Trophoblast cell (in vitro differentiated cells and primary cell): Measurements from ENCODE around the gene GNA12.
A peak's percentile ranks its signal among the peaks of the same experiment; 100 is the strongest.

Experiments
- DNase-seq, 2 donors: peaks; one replicate each; pipeline ENCODE4 v3.0.0-alpha.2; 2016
- H2AFZ ChIP-seq: 2 replicates; pipeline ENCODE4 v1.6.1; 2013; ENCODE audit warnings: low read length, moderate library complexity, mild to moderate bottlenecking; ENCODE audit not compliant: insufficient read depth, poor library complexity
- H2AK5ac ChIP-seq: 2 replicates; pipeline ENCODE4 v1.6.1; 2013; ENCODE audit warnings: mild to moderate bottlenecking, low read length
- H2BK120ac ChIP-seq: 2 replicates; pipeline ENCODE4 v1.6.1; 2013; ENCODE audit warnings: low read length, mild to moderate bottlenecking, moderate library complexity; ENCODE audit not compliant: insufficient read depth, poor library complexity
- H2BK12ac ChIP-seq: 2 replicates; pipeline ENCODE4 v1.6.1; 2013; ENCODE audit warnings: mild to moderate bottlenecking, low read length, moderate library complexity
- H2BK5ac ChIP-seq: 2 replicates; pipeline ENCODE4 v1.6.1; 2013; ENCODE audit warnings: low read length, low read depth, moderate library complexity, mild to moderate bottlenecking; ENCODE audit not compliant: poor library complexity
- H3K14ac ChIP-seq: 2 replicates; pipeline ENCODE4 v1.6.1; 2013; ENCODE audit warnings: mild to moderate bottlenecking, low read length
- H3K18ac ChIP-seq: 2 replicates; pipeline ENCODE4 v1.6.1; 2013; ENCODE audit warnings: mild to moderate bottlenecking, low read length
- H3K23ac ChIP-seq: 2 replicates; pipeline ENCODE4 v1.6.1; 2013; ENCODE audit warnings: low read length
- H3K27ac ChIP-seq: 2 replicates; pipeline ENCODE4 v1.5.1; 2013; ENCODE audit warnings: low read depth, mild to moderate bottlenecking, inconsistent platforms, low read length, moderate library complexity
- H3K27me3 ChIP-seq: 2 replicates; pipeline ENCODE4 v1.6.1; 2013; ENCODE audit warnings: inconsistent platforms, mild to moderate bottlenecking, low read length, moderate library complexity; ENCODE audit not compliant: insufficient read depth
- H3K36me3 ChIP-seq, 2 experiments: 1 replicate in 1 of 2; 2 replicates in 1 of 2; pipeline ENCODE4 v1.6.1; 2013; ENCODE audit warnings: low read length in 2 of 2, mild to moderate bottlenecking in 2 of 2, moderate library complexity in 1 of 2; ENCODE audit not compliant: insufficient read depth in 2 of 2, control insufficient read depth in 1 of 2
- H3K4ac ChIP-seq: 2 replicates; pipeline ENCODE4 v1.6.1; 2013; ENCODE audit warnings: low read depth, mild to moderate bottlenecking, low read length, moderate library complexity
- H3K4me1 ChIP-seq, 2 experiments: 1 replicate in 1 of 2; 2 replicates in 1 of 2; pipeline ENCODE4 v1.6.1; 2013; ENCODE audit warnings: low read length in 2 of 2, mild to moderate bottlenecking in 2 of 2, moderate library complexity in 1 of 2; ENCODE audit not compliant: insufficient read depth in 2 of 2, control insufficient read depth in 1 of 2
- H3K4me2 ChIP-seq: 2 replicates; pipeline ENCODE4 v1.6.1; 2013; ENCODE audit warnings: inconsistent platforms, mild to moderate bottlenecking, low read length, moderate library complexity
- H3K4me3 ChIP-seq: 2 replicates; pipeline ENCODE4 v1.5.1; 2013; ENCODE audit warnings: mild to moderate bottlenecking, low read depth, low read length, inconsistent platforms
- H3K79me1 ChIP-seq: one replicate; pipeline ENCODE4 v1.6.1; 2013; ENCODE audit warnings: low read length
- H3K79me2 ChIP-seq: 2 replicates; pipeline ENCODE4 v1.6.1; 2013; ENCODE audit warnings: low read length, mild to moderate bottlenecking; ENCODE audit not compliant: control insufficient read depth, insufficient read depth, poor library complexity
- H3K9ac ChIP-seq: 2 replicates; pipeline ENCODE4 v1.6.1; 2013; ENCODE audit warnings: mild to moderate bottlenecking, low read length
- H3K9me3 ChIP-seq: 2 replicates; pipeline ENCODE4 v1.6.1; 2013; ENCODE audit warnings: low read depth, mild to moderate bottlenecking, control low read depth, inconsistent platforms, low read length; ENCODE audit not compliant: insufficient read depth
- H4K12ac ChIP-seq: 2 replicates; pipeline ENCODE4 v1.6.1; 2013; ENCODE audit warnings: low read depth, mild to moderate bottlenecking, low read length, moderate library complexity
- H4K8ac ChIP-seq: 2 replicates; pipeline ENCODE4 v1.6.1; 2013; ENCODE audit warnings: low read depth, mild to moderate bottlenecking, low read length, moderate library complexity
- H4K91ac ChIP-seq: one replicate; pipeline ENCODE4 v1.6.1; 2013; ENCODE audit warnings: low read depth, mild to moderate bottlenecking, low read length, moderate library complexity
- WGBS: extraction: QIAGEN DNeasy Blood & Tissue Kit; methylation state at CpG from one replicate; pipeline ENCODE4 v1.1.7; 2013; ENCODE audit warnings: missing lambda C conversion rate; ENCODE audit not compliant: insufficient read length, insufficient coverage; ENCODE audit errors: extremely low coverage; 5-methylcytosine and 5-hydroxymethylcytosine counted together

The GNA12 gene

DNA sequence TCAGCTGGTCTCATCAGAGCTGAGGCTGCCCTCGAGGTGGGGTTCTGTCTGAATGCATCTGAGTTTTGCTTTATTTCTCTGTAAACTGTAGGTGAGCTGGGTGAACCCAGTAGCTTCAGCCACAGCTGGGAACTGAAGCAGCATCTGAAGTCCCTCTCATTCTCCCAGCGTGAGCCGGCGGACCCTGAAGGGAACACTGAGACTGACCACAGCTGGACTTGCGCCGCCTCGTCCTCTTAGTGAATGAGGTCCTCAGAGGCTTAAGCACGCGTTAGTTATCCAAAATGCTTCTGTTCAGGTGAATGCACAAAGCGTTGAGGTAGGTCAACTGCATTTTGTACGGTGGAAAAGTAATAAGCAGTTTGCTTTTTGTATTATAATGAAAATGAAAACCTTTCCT, 79.5 kb downstream of the GNA12 start:
- no peak overlapping the region for H2BK5ac ChIP-seq
- H3K23ac ChIP-seq: no peak overlapping the region
- DNase-seq: no peak
- H2AK5ac ChIP-seq: no peak overlapping the region
- no peak overlapping the region for H3K9ac ChIP-seq
- peaks cover 37% of the 10 kb centered on the region for H3K79me1 ChIP-seq
- H4K12ac ChIP-seq: no peak overlapping the region
- H3K4me3 ChIP-seq: no peak overlapping the region
- peak overlapping the region; percentile 47 for H3K14ac ChIP-seq
- peaks cover 20% of the 10 kb centered on the region for H3K79me2 ChIP-seq
- H3K18ac ChIP-seq: peak overlapping the region; percentile 54
- peaks cover 15 to 22% of the 10 kb centered on the region in 2 experiments for H3K36me3 ChIP-seq
- no peak overlapping the region for H2BK12ac ChIP-seq
- H3K9me3 ChIP-seq: no peaks in the 10 kb centered on the region
- H3K27me3 ChIP-seq: no peaks in the 10 kb centered on the region
- H3K27ac ChIP-seq: peak overlapping the region; percentile 11
- WGBS: no CpG with 5 or more reads among the region's 11 CpGs
- no peak overlapping the region for H2AFZ ChIP-seq
- H4K91ac ChIP-seq: peak overlapping the region; percentile 8
- H2BK120ac ChIP-seq: no peak overlapping the region
- H3K4ac ChIP-seq: peak overlapping the region; percentile 49
- H4K8ac ChIP-seq: no peak overlapping the region
- peaks cover 42 to 47% of the 10 kb centered on the region in 2 experiments for H3K4me1 ChIP-seq
- no peak overlapping the region for H3K4me2 ChIP-seq

DNA sequence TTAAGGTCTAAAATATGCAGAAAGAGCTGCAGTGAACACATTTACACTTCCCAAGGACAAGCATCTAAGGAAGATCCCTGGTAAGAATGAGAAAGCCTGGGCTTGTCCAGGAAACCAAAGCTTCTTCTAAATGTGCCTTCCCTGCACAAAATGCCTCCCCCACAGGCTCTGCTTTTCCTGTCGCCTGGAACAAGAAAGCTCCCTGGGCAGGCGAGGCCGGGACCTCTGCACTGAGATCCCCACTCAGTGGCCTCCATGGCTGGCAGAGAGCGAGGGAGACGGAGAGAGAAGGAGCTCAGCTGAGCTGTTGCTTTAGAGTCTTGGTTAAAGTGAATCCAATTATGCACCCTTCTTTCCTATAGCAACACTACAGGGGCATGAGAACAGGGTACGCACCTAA, 80.5 kb downstream of the GNA12 start:
- Histone ChIP-seq H3K9me3 (no peaks in the 10 kb centered on the region), H3K23ac (no peak overlapping the region)
- WGBS: no CpG with 5 or more reads among the region's 6 CpGs

DNA sequence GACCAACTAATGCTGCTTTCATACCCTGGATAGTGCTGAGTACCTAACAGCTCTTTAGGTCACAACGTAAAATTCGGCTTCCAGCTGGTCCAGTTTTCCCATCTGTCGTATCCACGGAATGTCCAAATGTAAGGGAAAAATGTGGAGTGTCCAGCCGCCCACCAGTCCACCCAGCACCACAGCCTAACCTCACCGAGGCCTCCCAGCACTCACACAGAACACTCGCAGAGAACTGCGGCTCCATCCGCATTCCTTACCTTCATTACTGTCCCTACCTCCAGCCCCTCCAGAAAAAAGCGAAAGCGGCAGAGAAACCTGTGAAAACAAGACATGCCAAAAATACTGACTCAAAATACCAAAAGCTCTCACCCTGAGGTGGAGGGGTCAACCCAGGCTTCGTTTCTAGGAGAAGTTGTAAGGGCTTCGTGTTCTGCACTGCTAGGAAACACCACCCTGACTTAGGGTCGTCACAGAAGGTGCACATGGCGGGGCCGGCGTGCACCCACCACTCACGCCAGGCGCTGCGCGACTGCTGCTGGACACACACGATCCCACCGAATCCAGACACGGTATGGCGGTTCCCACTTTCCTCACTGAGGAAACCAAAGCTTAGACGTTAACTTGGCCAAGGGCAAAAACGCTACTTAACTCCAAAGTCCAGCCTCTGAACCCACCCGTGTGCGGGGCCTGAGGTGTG, 82.2 kb downstream of the GNA12 start:
- Histone ChIP-seq H3K4me1 (peaks cover 53 to 59% of the 10 kb centered on the region in 2 experiments), H3K4me2 (no peak overlapping the region), H3K9ac (no peak overlapping the region), H3K27me3 (no peaks in the 10 kb centered on the region), H3K14ac (peak overlapping the region; percentile 60), H3K79me1 (peaks cover 51% of the 10 kb centered on the region), H4K91ac (peak overlapping the region; percentile 87), H2BK5ac (peak overlapping the region; percentile 50), H2BK120ac (peak overlapping the region; percentile 79), H3K36me3 (peaks cover 14 to 18% of the 10 kb centered on the region in 2 experiments), H4K12ac (no peak overlapping the region), H2BK12ac (peak overlapping the region; percentile 46), H3K27ac (peak overlapping the region; percentile 80), H3K9me3 (no peaks in the 10 kb centered on the region), H2AFZ (no peak overlapping the region), H3K4ac (peak overlapping the region; percentile 47), H2AK5ac (no peak overlapping the region), H3K4me3 (no peak overlapping the region), H3K18ac (peak overlapping the region; percentile 17), H3K79me2 (peaks cover 24% of the 10 kb centered on the region), H4K8ac (peak overlapping the region; percentile 20), H3K23ac (no peak overlapping the region)
- peak; percentile 92 for DNase-seq
- WGBS: no CpG with 5 or more reads among the region's 29 CpGs

More for the DNA sequence above, 80.5 kb downstream of the GNA12 start:
- Histone ChIP-seq H4K8ac (no peak overlapping the region), H3K9ac (no peak overlapping the region), H2BK12ac (no peak overlapping the region), H3K4me3 (no peak overlapping the region), H4K91ac (peak overlapping the region; percentile 21), H3K14ac (no peak overlapping the region), H2BK5ac (no peak overlapping the region), H2AFZ (no peak overlapping the region), H3K4me2 (no peak overlapping the region), H3K27me3 (no peaks in the 10 kb centered on the region), H2BK120ac (no peak overlapping the region), H3K18ac (no peak overlapping the region), H2AK5ac (peak overlapping the region; percentile 20), H3K27ac (peak overlapping the region; percentile 80), H3K4me1 (peaks cover 46 to 50% of the 10 kb centered on the region in 2 experiments), H3K79me2 (peaks cover 20% of the 10 kb centered on the region), H4K12ac (no peak overlapping the region), H3K79me1 (peaks cover 42% of the 10 kb centered on the region), H3K4ac (no peak overlapping the region), H3K36me3 (peaks cover 14 to 18% of the 10 kb centered on the region in 2 experiments)
- DNase-seq: no peak

DNA sequence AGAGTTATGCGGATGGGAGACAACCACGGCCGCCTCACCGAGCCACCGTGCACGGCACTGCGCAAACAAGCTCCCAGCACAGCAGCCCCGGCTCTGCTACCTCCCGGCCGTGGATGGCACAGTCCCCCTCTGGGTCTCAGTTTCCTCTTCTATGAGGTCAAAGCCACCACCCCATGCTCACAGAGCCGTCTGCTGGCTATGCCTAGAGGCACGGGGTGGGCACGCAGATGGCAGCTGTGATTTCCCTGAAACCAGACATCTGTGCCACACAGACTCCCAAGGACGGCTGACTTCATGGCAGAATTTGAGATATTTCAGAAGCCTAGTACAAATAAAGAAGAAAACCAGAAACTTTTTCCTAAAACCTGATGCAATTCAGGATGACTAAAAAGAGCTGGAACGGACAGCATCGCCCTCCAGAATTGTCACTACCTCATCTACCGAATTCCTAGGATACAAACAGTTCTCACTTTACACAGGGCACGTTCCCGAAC, 82.9 kb downstream of the GNA12 start:
- H3K36me3 ChIP-seq: peaks cover 18 to 19% of the 10 kb centered on the region in 2 experiments
- H2BK5ac ChIP-seq: peak overlapping the region; percentile 50
- H3K9ac ChIP-seq: no peak overlapping the region
- peak; percentile 61 to 75 for DNase-seq
- H3K4me3 ChIP-seq: no peak overlapping the region
- peak overlapping the region; percentile 47 for H3K4ac ChIP-seq
- H2AFZ ChIP-seq: no peak overlapping the region
- no peak overlapping the region for H3K23ac ChIP-seq
- peak overlapping the region; percentile 80 for H3K27ac ChIP-seq
- peak overlapping the region; percentile 2 for H3K4me2 ChIP-seq
- peak overlapping the region; percentile 72 for H2AK5ac ChIP-seq
- peaks cover 53 to 61% of the 10 kb centered on the region in 2 experiments for H3K4me1 ChIP-seq
- no CpG with 5 or more reads among the region's 19 CpGs for WGBS
- no peaks in the 10 kb centered on the region for H3K27me3 ChIP-seq
- peak overlapping the region; percentile 72 for H3K14ac ChIP-seq
- H2BK120ac ChIP-seq: peak overlapping the region; percentile 79
- H2BK12ac ChIP-seq: peak overlapping the region; percentile 56
- H3K18ac ChIP-seq: peak overlapping the region; percentile 91
- H3K79me2 ChIP-seq: peaks cover 25% of the 10 kb centered on the region
- H3K9me3 ChIP-seq: no peaks in the 10 kb centered on the region
- peaks cover 55% of the 10 kb centered on the region for H3K79me1 ChIP-seq
- H4K12ac ChIP-seq: peak overlapping the region; percentile 3
- H4K8ac ChIP-seq: peak overlapping the region; percentile 50
- H4K91ac ChIP-seq: peak overlapping the region; percentile 87
